ENCODE measurements around the gene GALK2.

GRCh38 chr15:49163678-49164077 lies 6.4 kb upstream of the GALK2 start:
- TF ChIP-seq POLR2A (IDR thresholded peaks at IDR 0.05) (no peak), POLR2AphosphoS5 (IDR thresholded peaks at IDR 0.05) (no peak)

Measured in spleen (tissue), 3 donors.